Erythroblast (primary cell): ENCODE measurements around the gene XXYLT1.

Source experiments
- GATA1 ChIP-seq: IDR thresholded peaks from 2 replicates; pipeline ENCODE4 v1.6.1; 2011; ENCODE audit warnings: low read depth, mild to moderate bottlenecking, control low read depth, low read length, moderate library complexity
- POLR2A ChIP-seq: IDR thresholded peaks from 2 replicates; pipeline ENCODE4 v1.6.1; 2011; ENCODE audit warnings: mild to moderate bottlenecking, low read length

GRCh38 chr3:195238081-195238571 is 32.8 kb downstream of the XXYLT1 start:
- TF ChIP-seq POLR2A (no peak), GATA1 (no peak)
